Large intestine (tissue), 12 donors: ENCODE measurements around the gene KCNC1. TPM values are rescaled to one million over a fixed set of nuclear protein-coding genes. Genes with fewer than 3 reads are reported as not detected.
A peak's percentile ranks its signal among the peaks of the same experiment; 100 is the strongest.

Source experiments
- DNase-seq, 2 donors: peaks; one replicate each; pipeline versions ENCODE4 v3.0.0 to v3.0.0-alpha.2; 2013
- H3K27ac ChIP-seq: one replicate; pipeline ENCODE4 v1.5.1; 2013; ENCODE audit warnings: low read length
- H3K27me3 ChIP-seq: 2 replicates; pipeline ENCODE4 v1.6.1; 2013; ENCODE audit warnings: low read length; ENCODE audit not compliant: control insufficient read depth, insufficient read depth
- H3K36me3 ChIP-seq: 2 replicates; pipeline ENCODE4 v1.6.1; 2013; ENCODE audit warnings: low read length; ENCODE audit not compliant: control insufficient read depth, insufficient read depth
- H3K4me1 ChIP-seq: one replicate; pipeline ENCODE4 v1.6.1; 2013; ENCODE audit warnings: low read length; ENCODE audit not compliant: control insufficient read depth, insufficient read depth
- H3K4me3 ChIP-seq: one replicate; pipeline ENCODE4 v1.5.1; 2013; ENCODE audit warnings: low read length
- H3K9me3 ChIP-seq: one replicate; pipeline ENCODE4 v1.6.1; 2013; ENCODE audit warnings: mild to moderate bottlenecking, low read depth, low read length, moderate library complexity; ENCODE audit not compliant: control insufficient read depth
- WGBS: methylation state at CpG from one replicate; pipeline ENCODE4 v1.1.5; 2013; ENCODE audit warnings: low lambda C conversion rate; ENCODE audit not compliant: insufficient coverage; 5-methylcytosine and 5-hydroxymethylcytosine counted together
- long read RNA-seq, 11 donors: transcript quantifications; one replicate each; lab custom pipeline, GENCODE V29; 2026
- polyA plus RNA-seq: library from polyadenylated mRNA; unstranded; fragments of 120-200 nt; gene quantifications from one replicate; pipeline ENCODE4 v1.2.1, GENCODE V29; 2013

KCNC1 gene
- 2.4 TPM for polyA plus RNA-seq
- long read RNA-seq, donor 1 = 0 reads
- long read RNA-seq, donor 2 = 0 reads
- long read RNA-seq, donor 3 = 0 reads
- long read RNA-seq, donor 4 = 0 reads
- long read RNA-seq, donor 5, full-length matches to known transcripts = 1 of 1 reads
- long read RNA-seq, donor 5, partial matches to known transcripts = 0 of 1 reads
- long read RNA-seq, donor 5, other reads (novel, unspliced or antisense) = 0 of 1 reads
- long read RNA-seq, donor 6 = 0 reads
- long read RNA-seq, donor 7 = 0 reads
- long read RNA-seq, donor 8 = 0 reads
- long read RNA-seq, donor 9 = 0 reads
- long read RNA-seq, donor 10, full-length matches to known transcripts = 1 of 1 reads
- long read RNA-seq, donor 10, partial matches to known transcripts = 0 of 1 reads
- long read RNA-seq, donor 10, other reads (novel, unspliced or antisense) = 0 of 1 reads
- long read RNA-seq, donor 11, full-length matches to known transcripts = 1 of 1 reads
- long read RNA-seq, donor 11, partial matches to known transcripts = 0 of 1 reads
- long read RNA-seq, donor 11, other reads (novel, unspliced or antisense) = 0 of 1 reads

DNA sequence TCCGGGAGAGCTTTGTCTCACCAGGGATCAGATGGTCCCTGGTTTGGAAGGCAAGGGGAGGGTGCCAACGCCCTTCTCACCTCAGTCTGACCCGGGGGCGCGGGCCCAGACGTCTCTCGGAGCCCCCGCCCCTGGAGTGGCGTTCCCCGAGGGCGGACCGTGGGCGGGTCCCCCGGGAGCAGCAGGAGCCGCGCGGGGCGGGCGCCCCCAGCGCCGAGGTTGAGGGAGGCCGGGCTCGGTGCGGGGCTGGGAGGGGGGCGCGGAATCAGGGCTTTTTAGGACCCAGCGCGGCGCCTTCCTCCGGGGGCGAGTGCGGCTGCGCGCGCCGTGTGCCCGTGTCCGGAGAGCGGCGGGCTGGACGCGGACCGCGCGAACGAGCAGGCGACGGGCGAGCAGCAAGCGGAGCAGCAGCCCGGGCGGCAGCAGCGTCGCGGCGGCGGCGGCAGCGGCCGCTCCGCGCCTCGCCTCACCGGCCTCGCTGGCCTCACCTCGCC is at the start of gene KCNC1:
TSS of gene KCNC1 (plus strand) at position 364 of the 494 bp plus-strand sequence. CDS start 1,222 bp downstream, outside the sequence.
- Histone ChIP-seq H3K36me3 (no peaks in the 10 kb centered on the region), H3K9me3 (peaks cover 3% of the 10 kb centered on the region), H3K27me3 (peaks cover 82% of the 10 kb centered on the region), H3K4me1 (peaks cover 7% of the 10 kb centered on the region), H3K27ac (no peak within 1 kb of the TSS), H3K4me3 (no peak within 1 kb of the TSS)
- WGBS = no CpG with 5 or more reads among the region's 66 CpGs
- DNase-seq = peak; percentile 26 to 45

DNA sequence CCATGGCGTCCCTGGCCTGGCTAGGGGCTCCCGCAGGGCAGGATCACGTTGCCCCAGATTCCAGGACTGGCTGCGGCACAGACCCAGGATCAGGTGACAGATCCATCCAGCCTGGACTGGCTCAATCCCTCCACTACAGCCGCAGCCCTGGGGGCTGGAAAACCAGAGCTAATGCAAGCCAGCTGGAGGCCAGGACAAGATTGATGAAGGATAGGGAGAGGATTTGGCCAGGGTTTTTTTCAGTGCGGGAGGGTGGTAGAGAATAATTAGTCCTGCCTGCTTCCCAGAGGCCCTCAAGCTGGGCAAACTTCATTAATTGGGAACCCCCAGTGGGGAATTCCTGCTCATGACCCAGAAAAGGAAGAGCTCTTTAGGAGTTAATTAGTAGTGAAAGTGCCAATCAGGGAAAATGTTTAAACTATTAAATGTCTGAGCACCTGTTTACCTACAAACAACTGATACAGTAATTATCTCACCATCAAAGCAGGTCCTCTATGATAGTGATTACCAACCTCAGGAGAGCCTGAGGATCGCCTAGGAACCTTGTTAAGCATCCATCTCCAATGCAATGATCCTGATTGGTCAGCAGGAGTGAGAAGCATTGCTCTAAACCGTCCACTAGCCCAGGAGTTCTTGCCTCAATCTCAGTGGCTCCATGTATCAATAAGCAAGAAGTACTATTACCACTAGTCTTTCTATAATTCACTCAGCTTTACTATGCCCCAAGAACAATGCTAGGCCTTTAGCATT is 48.2 kb upstream of the KCNC1 start:
- no CpG with 5 or more reads among the region's 8 CpGs for WGBS
- no peak for DNase-seq

DNA sequence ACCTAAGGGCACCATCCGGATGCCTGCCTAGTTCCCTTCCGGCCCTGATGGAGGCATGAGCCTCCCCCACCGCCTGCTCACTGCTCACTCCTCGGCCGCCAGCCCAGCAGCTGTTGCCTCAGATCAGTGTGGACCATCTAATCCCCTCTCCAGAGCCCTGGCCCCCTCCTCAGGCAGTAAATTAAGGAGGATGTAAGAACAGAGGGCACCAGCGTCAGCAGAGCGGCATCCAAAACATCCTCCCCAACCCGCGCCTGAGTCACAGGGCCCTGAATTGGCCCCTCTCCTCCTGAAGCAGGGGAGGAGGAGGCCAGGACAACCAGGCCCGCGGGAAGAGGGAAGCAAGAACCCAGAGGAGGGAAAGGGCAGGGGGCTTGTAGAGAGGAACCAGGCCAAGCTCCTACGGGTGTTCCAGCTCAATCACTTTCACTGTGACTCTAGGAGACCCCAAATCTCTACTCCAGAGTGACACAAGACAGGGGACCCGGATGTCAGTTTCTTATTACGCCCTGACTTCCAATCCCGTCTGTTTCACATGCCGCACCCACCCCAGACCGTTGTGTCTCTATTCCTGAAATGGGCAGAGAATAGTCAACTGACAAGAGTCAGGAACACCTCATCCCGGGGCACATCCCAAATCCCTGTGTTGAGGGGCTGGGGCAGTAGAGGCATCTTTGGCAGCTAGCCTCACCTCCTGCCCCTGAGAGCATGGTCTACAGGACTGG is 46.5 kb upstream of the KCNC1 start:
- no peaks in the 10 kb centered on the region for H3K4me1 ChIP-seq
- H3K36me3 ChIP-seq = no peaks in the 10 kb centered on the region
- H3K9me3 ChIP-seq = no peaks in the 10 kb centered on the region
- no CpG with 5 or more reads among the region's 18 CpGs for WGBS
- H3K27me3 ChIP-seq = peaks cover 55% of the 10 kb centered on the region
- DNase-seq = no peak
- H3K4me3 ChIP-seq = no peak overlapping the region
- no peak overlapping the region for H3K27ac ChIP-seq

More for the DNA sequence above, 48.2 kb upstream of the KCNC1 start:
- Histone ChIP-seq H3K36me3 (no peaks in the 10 kb centered on the region), H3K27ac (no peak overlapping the region), H3K4me1 (no peaks in the 10 kb centered on the region), H3K9me3 (no peaks in the 10 kb centered on the region), H3K27me3 (peaks cover 46% of the 10 kb centered on the region), H3K4me3 (no peak overlapping the region)

DNA sequence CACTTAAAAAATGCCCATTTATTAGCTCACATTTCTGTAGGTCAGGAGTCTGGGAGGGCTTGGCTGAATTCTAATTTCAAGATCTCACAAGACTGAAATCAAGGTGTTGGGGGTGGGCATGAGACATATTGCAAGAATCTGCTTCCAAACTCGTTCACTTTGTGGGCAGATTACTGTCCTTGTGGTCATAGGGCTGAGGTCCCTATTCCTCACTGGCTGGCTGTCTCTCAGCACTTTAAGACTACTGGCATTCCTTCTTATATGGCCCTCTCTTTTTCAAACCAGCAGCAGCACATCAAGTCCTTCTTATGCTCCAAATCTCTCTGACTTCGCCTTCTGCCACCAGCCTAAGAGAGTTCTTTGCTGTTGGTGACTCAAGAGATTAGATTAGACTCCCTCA is 43.0 kb upstream of the KCNC1 start:
- no peak for DNase-seq
- no peaks in the 10 kb centered on the region for H3K36me3 ChIP-seq
- no peak overlapping the region for H3K4me3 ChIP-seq
- H3K9me3 ChIP-seq = no peaks in the 10 kb centered on the region
- H3K27me3 ChIP-seq = peaks cover 65% of the 10 kb centered on the region
- no CpG with 5 or more reads among the region's 2 CpGs for WGBS
- H3K4me1 ChIP-seq = no peaks in the 10 kb centered on the region
- no peak overlapping the region for H3K27ac ChIP-seq

DNA sequence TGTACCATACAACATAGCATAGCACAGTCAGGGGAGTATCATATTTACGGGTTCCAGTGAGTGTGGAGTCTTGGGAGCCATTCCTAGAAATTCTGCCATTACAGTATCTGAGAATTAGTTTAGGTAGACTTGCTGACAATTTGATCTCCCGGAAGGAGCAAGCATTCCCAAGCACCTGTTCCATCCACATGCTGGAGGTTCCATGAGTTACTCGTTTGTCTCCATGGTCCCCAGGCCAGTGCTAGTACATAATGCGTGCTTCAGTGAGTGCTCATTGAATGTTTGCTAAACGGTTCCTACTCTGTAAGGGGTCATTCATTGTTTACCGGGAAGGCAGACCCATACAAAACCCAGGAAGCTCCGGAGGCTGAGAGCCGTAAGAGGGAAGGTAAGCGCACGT is 42.6 kb upstream of the KCNC1 start:
- Histone ChIP-seq H3K27ac (no peak overlapping the region), H3K27me3 (peaks cover 69% of the 10 kb centered on the region), H3K9me3 (no peaks in the 10 kb centered on the region), H3K4me3 (no peak overlapping the region), H3K36me3 (no peaks in the 10 kb centered on the region), H3K4me1 (no peaks in the 10 kb centered on the region)
- DNase-seq = no peak
- WGBS = no CpG with 5 or more reads among the region's 10 CpGs

DNA sequence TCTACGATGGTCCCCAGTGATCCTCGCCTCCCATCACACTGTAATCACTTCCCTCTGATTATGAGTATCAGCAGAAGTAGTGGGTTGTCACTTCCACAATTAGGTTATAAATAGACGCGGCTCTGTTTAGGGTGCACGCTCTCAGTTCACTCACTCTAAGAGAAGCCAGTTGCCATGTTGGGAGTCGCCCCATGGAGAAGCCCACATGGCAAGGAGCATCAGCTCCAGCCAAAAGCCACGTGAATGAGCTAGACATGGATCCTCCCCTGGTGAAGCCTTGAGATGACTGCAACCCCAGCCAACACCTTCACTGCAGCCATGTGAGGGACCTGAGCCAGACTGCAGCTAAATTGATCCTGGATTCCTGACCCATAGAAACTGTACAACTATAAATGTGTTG is 41.6 kb upstream of the KCNC1 start:
- H3K27me3 ChIP-seq = peaks cover 70% of the 10 kb centered on the region
- no CpG with 5 or more reads among the region's 7 CpGs for WGBS
- H3K9me3 ChIP-seq = no peaks in the 10 kb centered on the region
- H3K4me3 ChIP-seq = no peak overlapping the region
- no peak for DNase-seq
- no peak overlapping the region for H3K27ac ChIP-seq
- H3K36me3 ChIP-seq = no peaks in the 10 kb centered on the region
- H3K4me1 ChIP-seq = no peaks in the 10 kb centered on the region

DNA sequence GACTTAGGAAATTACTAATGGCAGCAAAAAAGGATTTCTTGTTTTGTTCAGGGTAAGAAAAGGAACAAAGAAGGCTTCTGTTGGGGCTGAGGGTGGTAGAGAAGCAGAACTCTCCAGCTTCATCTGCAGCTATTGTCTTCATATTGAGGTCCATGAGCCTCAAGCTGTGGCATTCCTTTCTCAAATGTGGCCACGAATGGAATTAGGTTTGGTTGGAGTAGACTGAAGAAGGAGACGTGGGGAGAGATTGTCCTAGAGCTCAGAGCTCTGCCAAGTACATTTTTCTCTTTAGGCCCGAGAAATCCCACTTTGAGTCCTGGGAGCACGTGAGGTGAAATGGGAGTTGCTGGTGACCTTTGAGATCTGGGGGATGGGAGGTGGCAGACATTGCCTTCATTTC is 41.0 kb upstream of the KCNC1 start:
- no CpG with 5 or more reads among the region's 4 CpGs for WGBS
- Histone ChIP-seq H3K4me3 (no peak overlapping the region), H3K9me3 (no peaks in the 10 kb centered on the region), H3K36me3 (no peaks in the 10 kb centered on the region), H3K4me1 (no peaks in the 10 kb centered on the region), H3K27me3 (peaks cover 67% of the 10 kb centered on the region), H3K27ac (no peak overlapping the region)
- no peak for DNase-seq

DNA sequence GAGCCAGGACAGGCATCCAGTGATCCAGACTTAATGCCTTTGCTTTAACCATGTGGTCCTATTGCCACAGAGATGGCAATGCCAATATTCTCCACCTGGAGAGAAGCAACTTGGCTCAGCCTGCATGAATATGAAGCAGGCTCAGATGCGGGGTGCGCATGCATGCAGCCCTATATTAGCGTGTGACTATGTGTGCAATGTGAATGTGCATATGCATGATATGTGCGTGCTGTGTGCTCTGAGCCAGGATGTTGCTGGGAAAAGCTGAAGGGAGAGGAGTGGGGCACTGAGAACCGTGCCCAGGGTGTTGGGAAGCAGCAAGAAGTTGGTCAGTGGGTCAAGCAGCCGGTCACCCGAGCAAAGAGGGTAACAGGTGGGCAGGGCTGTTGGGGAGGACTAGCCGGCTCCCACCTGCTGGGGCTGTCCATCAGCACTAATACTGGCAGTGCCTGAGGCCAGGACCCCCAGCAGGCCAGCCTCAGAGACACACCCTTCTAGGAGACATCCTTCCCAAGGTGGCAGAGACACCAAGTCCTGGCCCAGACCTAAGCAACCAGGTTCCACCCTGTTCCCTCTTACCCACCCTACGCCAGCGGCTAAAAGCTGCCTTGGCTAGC is 40.0 kb upstream of the KCNC1 start:
- DNase-seq = no peak
- Histone ChIP-seq H3K4me3 (no peak overlapping the region), H3K27ac (no peak overlapping the region), H3K9me3 (no peaks in the 10 kb centered on the region), H3K27me3 (peaks cover 71% of the 10 kb centered on the region), H3K4me1 (no peaks in the 10 kb centered on the region), H3K36me3 (no peaks in the 10 kb centered on the region)
- WGBS = no CpG with 5 or more reads among the region's 10 CpGs

DNA sequence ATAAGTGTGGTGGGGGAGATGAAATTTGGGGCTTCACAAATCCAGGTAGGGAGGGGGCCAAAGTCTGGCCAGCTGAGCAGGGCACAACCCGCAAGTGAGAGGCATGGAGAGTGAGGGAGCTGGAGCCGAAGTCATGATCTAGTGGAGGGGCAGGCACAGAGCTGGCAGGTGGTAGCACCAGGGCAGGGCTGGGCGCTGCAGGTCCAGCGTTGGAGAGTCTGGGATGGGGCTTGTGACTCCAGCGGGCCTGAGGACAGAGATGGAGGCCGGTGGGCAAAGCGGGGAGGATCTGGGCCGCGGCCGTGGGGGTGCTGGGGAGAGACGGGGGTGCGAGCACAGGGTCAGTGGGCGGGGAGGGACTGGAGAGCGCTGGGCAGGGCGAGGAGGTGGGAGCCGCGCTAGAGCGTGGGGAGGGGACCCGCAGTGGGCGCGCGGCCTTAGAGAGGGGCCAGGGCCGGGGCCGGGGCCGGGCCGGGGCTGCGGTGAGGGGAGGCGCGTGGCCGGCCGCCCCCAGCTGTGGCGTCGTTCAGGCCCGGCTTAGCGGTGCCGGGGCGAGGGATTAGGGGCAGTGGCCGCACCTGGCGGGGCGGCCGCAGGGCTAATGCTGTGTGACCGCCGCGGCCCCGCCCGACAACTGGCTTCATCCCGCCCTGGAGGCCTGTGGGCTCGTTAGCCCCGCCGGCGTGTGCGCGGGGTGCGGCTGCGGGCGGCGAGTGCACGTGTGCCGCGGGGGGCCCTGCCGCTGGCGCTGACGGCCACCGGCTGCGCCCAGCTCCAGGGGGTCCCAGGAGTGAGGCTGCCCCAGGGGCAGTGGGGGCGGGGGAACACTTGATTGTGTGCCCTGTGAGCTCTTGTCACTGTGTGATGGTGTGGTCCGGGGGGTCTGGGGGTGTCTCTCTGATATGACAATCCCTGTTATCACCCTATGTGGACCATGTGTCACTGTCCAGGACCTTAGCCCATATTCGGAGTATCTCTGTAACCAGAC is 38.8 kb upstream of the KCNC1 start:
- no peak overlapping the region for H3K4me3 ChIP-seq
- no peaks in the 10 kb centered on the region for H3K36me3 ChIP-seq
- H3K27ac ChIP-seq = no peak overlapping the region
- WGBS = 30% methylated on average over 2 of the region's 68 CpGs
- no peaks in the 10 kb centered on the region for H3K4me1 ChIP-seq
- no peak for DNase-seq
- H3K9me3 ChIP-seq = no peaks in the 10 kb centered on the region
- peaks cover 71% of the 10 kb centered on the region for H3K27me3 ChIP-seq
